HG03439 (cell line): ENCODE results near the gene DUS2.

Experiments used
- ATAC-seq: cut with Tn5 transposase; IDR thresholded peaks from one replicate; pipeline ENCODE4 v1.9.1; 2021; ENCODE audit warnings: mild to moderate bottlenecking, moderate library complexity; ENCODE audit not compliant: unreplicated experiment

The DUS2 gene

GRCh38 chr16:68074850-68075555, 51.9 kb downstream of the DUS2 start:
- peak; percentile 68 for ATAC-seq

- ATAC-seq: no peak
These were observed 52.9 kb downstream of the DUS2 start for GRCh38 chr16:68075980-68076379.

- ATAC-seq: no peak
These were observed 53.5 kb downstream of the DUS2 start for GRCh38 chr16:68076560-68076959.

GRCh38 chr16:68077866-68078700, 55.0 kb downstream of the DUS2 start:
- no peak for ATAC-seq

DNA sequence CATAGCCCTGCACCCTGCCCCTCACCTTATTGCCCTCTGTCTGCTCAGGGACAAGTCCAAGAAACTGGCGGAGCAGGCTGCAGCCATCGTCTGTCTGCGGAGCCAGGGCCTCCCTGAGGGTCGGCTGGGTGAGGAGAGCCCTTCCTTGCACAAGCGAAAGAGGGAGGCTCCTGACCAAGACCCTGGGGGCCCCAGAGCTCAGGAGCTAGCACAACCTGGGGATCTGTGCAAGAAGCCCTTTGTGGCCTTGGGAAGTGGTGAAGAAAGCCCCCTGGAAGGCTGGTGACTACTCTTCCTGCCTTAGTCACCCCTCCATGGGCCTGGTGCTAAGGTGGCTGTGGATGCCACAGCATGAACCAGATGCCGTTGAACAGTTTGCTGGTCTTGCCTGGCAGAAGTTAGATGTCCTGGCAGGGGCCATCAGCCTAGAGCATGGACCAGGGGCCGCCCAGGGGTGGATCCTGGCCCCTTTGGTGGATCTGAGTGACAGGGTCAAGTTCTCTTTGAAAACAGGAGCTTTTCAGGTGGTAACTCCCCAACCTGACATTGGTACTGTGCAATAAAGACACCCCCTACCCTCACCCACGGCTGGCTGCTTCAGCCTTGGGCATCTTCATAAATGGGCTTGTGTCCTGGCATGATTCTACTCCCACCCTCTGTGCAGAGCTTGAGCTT, 55.8 kb downstream of the DUS2 start:
- no peak for ATAC-seq

- ATAC-seq: no peak
These were observed 56.2 kb downstream of the DUS2 start for GRCh38 chr16:68079376-68079625.

- ATAC-seq: no peak
These were observed 56.7 kb downstream of the DUS2 start for GRCh38 chr16:68079626-68080344.

- no peak for ATAC-seq
These were observed 59.0 kb downstream of the DUS2 start for GRCh38 chr16:68081861-68082628.

DNA sequence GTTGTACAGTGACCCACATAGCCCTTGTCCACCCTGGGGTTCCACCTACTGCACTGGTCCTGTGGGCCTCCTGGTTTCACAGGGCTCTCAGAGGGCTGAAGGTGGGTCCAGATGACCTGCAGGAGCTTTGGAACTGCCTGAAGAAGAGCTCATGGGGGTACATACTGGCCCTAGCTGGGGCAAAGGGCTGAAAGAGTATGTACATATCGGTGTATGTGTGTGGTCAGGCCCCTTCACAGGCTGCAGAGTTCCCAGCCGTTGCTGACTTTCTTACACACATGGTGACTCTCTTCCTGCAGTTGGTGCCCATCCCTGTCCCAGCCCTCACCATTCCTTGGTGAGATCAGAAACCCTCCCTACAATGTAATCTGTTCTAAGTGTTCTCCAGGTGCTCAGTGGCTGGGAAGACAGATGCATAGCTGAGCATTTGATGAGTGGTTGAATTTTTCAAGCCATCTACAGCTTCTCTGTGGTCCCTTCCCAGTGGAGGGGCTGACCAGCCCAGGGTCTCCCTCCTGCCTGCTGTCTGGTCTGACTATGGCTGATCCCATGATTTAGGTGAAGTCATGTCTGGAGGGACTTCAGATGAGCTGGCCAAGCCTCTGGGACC, 59.6 kb downstream of the DUS2 start:
- ATAC-seq: no peak

DNA sequence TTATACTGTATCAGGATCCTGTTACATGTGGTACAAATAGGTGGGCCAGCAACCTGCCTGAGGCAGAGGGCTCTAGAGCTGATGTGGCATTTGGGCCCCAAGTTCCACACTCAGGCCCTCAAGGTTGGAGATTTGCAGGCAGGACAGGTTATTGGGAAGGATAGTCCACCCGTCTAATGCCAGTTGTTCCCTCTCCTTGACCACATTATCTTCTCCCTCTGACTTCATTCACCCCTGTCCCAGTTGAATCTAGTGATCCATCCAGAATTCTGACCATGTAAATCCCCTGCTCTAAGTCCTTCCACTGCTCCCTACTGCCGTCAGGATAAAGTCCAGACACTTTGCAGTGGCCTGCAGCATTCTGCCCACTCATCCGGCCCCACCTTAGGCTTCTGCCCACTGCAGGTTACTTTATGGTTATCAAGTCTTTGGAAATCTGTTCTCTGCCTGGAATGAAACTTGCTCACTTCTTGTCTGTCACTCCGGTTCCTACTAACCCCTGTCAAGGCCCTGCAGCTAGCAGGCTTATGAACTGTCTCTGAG, 60.2 kb downstream of the DUS2 start:
- no peak for ATAC-seq

DNA sequence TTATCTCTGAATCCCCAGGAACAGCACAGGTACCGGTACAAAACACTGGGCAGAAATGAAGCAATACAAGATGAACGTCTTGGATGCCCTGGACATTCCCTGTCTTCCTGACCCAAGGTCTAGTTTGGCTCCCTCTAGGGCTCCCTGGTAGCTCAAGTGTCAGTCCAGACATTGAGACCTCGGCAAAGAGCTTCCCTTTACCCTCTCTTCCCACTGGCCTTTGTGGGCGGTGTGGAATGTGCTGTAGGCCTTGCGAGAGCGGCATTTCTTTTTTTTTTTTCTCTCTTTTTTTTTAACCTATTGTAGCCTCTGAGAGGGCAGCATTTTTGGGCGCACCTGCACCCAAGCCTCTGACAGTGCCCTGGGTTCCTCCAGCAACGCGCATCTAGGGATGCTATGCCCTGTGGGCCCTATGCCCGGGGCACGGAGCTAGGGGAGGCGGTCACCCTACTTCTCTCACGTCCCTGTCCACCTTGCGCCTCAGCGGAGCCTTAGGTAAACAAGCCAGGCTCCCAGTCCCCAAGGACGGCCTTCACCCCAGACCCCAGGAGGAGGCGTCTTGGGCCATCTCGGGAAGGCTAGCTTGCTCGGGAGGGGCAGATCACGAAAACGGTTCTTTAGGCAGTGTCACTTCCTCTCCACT, 60.9 kb downstream of the DUS2 start:
- no peak for ATAC-seq

DNA sequence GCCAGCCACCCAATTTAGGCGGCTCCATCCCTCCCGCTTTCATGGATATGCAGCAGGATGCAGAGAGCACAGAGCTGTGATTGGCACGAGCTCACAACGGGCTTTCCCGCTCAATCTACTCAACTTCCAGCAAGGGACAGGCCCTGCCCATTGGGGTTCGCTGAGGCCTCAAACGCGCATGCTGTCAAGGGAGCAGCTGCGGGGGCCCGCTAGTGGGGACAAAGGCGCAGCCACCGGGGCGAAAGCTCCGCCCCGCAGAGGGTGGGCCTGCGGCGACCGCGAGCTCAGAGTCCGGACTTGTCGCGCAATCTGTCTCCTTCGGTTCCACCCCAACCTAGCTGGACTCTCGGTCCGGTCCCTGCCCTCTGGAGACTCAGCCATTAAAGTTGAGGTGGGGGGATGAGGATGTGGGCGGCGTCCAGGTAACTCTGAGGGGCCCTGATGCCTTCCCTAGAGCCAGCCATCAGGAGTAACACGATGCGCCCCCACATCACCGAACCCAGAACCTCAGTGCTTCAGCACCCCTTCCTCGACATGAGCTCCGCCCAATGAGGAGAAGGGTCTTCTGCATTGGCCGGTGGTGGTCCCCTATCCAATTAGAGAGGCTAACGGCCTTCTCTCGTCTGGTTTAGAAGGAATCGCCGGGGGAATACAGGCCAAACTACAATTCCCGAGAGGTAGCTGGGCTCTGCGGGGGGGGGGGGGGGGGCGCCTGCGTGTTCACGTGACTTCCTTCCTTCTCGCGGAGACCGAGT, 61.6 kb downstream of the DUS2 start:
- ATAC-seq: peak; percentile 60

DNA sequence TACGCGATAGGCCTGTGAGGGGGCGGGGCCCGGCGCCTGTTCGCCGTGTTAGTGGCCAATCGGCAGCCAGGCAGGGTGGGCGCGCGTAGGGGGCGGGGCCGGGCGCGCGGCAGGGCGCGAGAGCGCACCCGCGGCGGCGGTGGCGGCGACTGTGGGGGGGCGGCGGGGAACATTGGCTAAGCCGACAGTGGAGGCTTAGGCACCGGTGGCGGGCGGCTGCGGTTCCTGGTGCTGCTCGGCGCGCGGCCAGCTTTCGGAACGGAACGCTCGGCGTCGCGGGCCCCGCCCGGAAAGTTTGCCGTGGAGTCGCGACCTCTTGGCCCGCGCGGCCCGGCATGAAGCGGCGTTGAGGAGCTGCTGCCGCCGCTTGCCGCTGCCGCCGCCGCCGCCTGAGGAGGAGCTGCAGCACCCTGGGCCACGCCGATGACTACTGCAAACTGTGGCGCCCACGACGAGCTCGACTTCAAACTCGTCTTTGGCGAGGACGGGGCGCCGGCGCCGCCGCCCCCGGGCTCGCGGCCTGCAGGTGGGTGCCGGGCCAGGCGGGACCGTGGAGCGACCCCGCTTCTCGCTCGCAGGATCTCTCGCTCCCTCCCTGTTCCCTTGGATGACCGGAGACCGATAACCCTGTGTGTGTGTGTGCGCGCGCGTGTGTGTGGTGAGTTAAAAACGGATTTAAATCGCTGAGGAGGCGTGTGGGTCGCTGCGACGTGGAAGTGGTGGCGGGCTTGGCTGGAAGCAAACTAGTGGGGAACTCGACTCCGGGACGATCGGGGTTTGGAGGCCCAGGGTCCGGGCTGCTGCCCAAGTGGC, 62.4 kb downstream of the DUS2 start, which contains the start of gene NFATC3:
Gene NFATC3, plus strand, starts transcription at position 112 of the 813 bp plus-strand sequence. Its CDS starts 312 bp downstream, at position 424.
- ATAC-seq: peak; percentile 52

- no peak for ATAC-seq
These were observed 63.3 kb downstream of the DUS2 start for GRCh38 chr16:68086336-68086841.

GRCh38 chr16:68086860-68087268, 63.8 kb downstream of the DUS2 start:
- no peak for ATAC-seq

DNA sequence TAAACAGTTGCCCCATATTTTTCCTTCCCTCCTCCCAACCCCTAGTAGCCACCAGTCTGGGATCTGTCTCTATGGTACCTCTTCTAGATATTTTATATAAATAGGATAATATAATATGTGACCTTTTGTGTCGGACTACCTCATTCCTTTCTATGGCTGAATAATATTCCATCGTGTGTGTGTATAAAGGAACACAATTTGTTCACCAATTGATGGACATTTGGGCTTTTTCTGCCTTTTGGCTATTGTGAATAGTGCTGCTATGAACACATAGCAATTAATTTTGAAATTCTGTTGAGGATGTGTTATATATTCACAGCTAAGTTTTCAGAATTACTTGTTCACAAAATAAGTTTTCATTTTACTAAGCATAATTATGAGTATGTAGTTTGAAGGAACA, 64.6 kb downstream of the DUS2 start:
- no peak for ATAC-seq

GRCh38 chr16:68088130-68088972, 65.3 kb downstream of the DUS2 start:
- ATAC-seq: no peak
